Measurements from ENCODE around the gene HTR3D.

DNA sequence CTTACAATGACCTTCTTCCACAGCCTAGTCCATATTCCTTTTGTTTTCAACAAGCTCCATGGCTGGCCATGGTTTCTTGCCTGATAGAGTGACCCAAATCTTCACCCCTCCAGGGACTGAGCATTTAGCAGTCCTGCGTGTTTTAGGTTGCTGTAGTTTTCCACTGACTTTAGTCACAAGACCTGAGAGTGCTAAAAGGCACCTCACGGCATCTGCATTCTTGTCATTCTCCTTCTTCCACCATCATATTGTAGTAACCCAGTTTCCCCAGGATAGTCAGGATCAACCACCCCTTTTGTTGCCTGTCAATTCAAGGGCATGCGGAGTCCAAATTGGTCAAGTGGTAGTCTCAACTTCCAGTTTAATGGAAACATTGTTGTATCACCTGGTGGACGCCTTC is 42.1 kb downstream of the HTR3D start:
- TF ChIP-seq, protein P1, sequence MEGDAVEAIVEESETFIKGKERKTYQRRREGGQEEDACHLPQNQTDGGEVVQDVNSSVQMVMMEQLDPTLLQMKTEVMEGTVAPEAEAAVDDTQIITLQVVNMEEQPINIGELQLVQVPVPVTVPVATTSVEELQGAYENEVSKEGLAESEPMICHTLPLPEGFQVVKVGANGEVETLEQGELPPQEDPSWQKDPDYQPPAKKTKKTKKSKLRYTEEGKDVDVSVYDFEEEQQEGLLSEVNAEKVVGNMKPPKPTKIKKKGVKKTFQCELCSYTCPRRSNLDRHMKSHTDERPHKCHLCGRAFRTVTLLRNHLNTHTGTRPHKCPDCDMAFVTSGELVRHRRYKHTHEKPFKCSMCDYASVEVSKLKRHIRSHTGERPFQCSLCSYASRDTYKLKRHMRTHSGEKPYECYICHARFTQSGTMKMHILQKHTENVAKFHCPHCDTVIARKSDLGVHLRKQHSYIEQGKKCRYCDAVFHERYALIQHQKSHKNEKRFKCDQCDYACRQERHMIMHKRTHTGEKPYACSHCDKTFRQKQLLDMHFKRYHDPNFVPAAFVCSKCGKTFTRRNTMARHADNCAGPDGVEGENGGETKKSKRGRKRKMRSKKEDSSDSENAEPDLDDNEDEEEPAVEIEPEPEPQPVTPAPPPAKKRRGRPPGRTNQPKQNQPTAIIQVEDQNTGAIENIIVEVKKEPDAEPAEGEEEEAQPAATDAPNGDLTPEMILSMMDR (IDR thresholded peaks at IDR 0.05) = no peak
- TF ChIP-seq POLR2A (IDR thresholded peaks at IDR 0.05) (no peak), POLR2AphosphoS5 (IDR thresholded peaks at IDR 0.05) (no peak), EP300 (IDR thresholded peaks at IDR 0.05) (no peak)
